Measurements from ENCODE around the gene LYL1. TPM values are rescaled to one million over a fixed set of nuclear protein-coding genes. Genes with fewer than 3 reads are reported as not detected.

The LYL1 gene
- total and polyA plus RNA-seq, 2 of the 13 experiments (the other 11 are each of a cell fraction or from before 2014, with no cell fraction given), result 0.75 to 0.92 TPM

GRCh38 chr19:13132471-13133180, 30.0 kb upstream of the LYL1 start:
- ATAC-seq, result no peak
- Histone ChIP-seq H2AFZ (ENCODE audit: low read length) (no peak overlapping the region), H3K4me2 (ENCODE audit: low read depth, low read length) (no peak overlapping the region), H3K79me2 (ENCODE audit: insufficient read depth, low read length) (peaks cover 53% of the 10 kb centered on the region), H4K20me1 (ENCODE audit: insufficient read depth, low read length) (peaks cover 4% of the 10 kb centered on the region), H3K27ac (ENCODE audit: extremely low read length, insufficient read depth, low read length) (no peak overlapping the region), H3K4me3 (replicated peaks in 1 of 3; ENCODE audit: insufficient read depth in 1 of 3, low read depth in 2 of 3, low read length in 3 of 3) (no peak overlapping the region), H3K4me1 (ENCODE audit: insufficient read depth, low read length) (peaks cover 34% of the 10 kb centered on the region), H3K9me3 (ENCODE audit: low read length) (no peaks in the 10 kb centered on the region), H3K9ac (ENCODE audit: insufficient read depth, low read depth, low read length) (no peak overlapping the region), H3K27me3 (ENCODE audit: control insufficient read depth in 1 of 2, insufficient read depth in 2 of 2, low read length in 2 of 2) (no peaks in the 10 kb centered on the region), H3K36me3 (replicated peaks in 1 of 2; ENCODE audit: control insufficient read depth in 1 of 2, insufficient read depth in 2 of 2, low read length in 2 of 2) (peaks cover 19 to 54% of the 10 kb centered on the region in 2 experiments; a peak in 4 of 5 replicates)
- no TSS peak for BruUV-seq (replicated peaks)
- DNase-seq (ENCODE audit: low spot score), result no peak
- intact Hi-C loops (cut with micrococcal nuclease; ENCODE audit: unreplicated experiment), result no loop called here
- no peak for FAIRE-seq
- ChIA-PET POLR2A (interaction anchor here (0.7 to 1.6 kb wide), 2 partner anchors 15 to 18 kb away, joined by 3 to 6 read pairs; partner anchors contain the start of genes IER2, NACC1 and STX10), CTCF (ENCODE audit: low intra/inter-chr PET ratio, low total read pairs) (no interaction called here)
- in situ Hi-C loops (cut with HindIII; ENCODE audit: extremely low pct_ligation_motif_present, low pct_unique_long_range_greater_than_20kb), result no loop called here
- TF ChIP-seq TOPORS (CRISPR knock-in tag; IDR thresholded peaks at IDR 0.05) (no peak), DMAP1 (CRISPR knock-in tag; IDR thresholded peaks at IDR 0.05) (no peak), ZNF24 (IDR thresholded peaks at IDR 0.05) (no peak), ZMAT3 (CRISPR knock-in tag; conservative IDR thresholded peaks at IDR 0.05) (no peak), PRDM10 (CRISPR knock-in tag; IDR thresholded peaks at IDR 0.05; ENCODE audit: low read depth) (no peak), ZFP91 (CRISPR knock-in tag; IDR thresholded peaks at IDR 0.05; ENCODE audit: borderline replicate concordance) (no peak), ZNF282 (IDR thresholded peaks at IDR 0.05; ENCODE audit: partially characterized antibody) (no peak), GABPA (IDR thresholded peaks at IDR 0.05; ENCODE audit: low read depth, low read length) (no peak), GABPA (CRISPR knock-in tag; IDR thresholded peaks at IDR 0.05; ENCODE audit: low read depth) (no peak), MEIS2 (CRISPR knock-in tag; IDR thresholded peaks at IDR 0.05) (no peak), MZF1 (CRISPR knock-in tag; IDR thresholded peaks at IDR 0.05; ENCODE audit: borderline replicate concordance) (no peak), FOXP4 (CRISPR knock-in tag; IDR thresholded peaks at IDR 0.05) (no peak), KDM3A (CRISPR knock-in tag; IDR thresholded peaks at IDR 0.05; ENCODE audit: low read depth) (no peak), PHF21A (CRISPR knock-in tag; IDR thresholded peaks at IDR 0.05) (no peak), MEF2D (CRISPR knock-in tag; IDR thresholded peaks at IDR 0.05) (no peak), TARDBP (CRISPR knock-in tag; IDR thresholded peaks at IDR 0.05) (no peak)
- WGBS (ENCODE audit: low lambda C conversion rate), result 96% methylated on average over 7 of the region's 8 CpGs
